ENCODE results near the gene ATP13A4. TPM values are rescaled to one million over a fixed set of nuclear protein-coding genes. Genes with fewer than 3 reads are reported as not detected.

The ATP13A4 gene
- polyA plus RNA-seq, 1 donor from 2014 or later, result 6.2 TPM

DNA sequence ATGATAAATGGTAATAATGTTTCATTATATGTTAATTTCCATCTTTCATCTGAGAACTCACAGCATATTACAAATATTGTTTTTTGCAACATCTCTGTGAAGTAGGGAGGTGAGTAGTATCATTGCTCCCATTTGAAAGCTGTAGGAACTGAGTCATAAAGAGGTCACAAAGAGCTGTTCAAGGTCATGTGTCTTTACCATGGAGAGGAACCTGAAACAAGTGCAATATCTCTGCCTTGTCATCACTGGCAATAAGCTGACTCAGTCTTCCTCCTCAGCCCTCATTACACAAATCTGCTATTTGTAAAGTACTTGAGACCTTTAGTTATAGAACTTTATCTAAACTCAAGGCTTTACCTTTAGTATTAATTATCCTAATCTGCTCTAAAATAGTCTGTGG lies 4.4 kb upstream of the ATP13A4 start:
- H4K20me1 ChIP-seq (ENCODE audit: insufficient read depth), result no peaks in the 10 kb centered on the region
- H2AFZ ChIP-seq (ENCODE audit: low read depth, low read length), result no peak overlapping the region
- H3K9me2 ChIP-seq (ENCODE audit: insufficient read depth, low read length), result no peaks in the 10 kb centered on the region
- no peak overlapping the region for H3K4me3 ChIP-seq (ENCODE audit: low read length)
- no peak overlapping the region for H3K4me2 ChIP-seq (ENCODE audit: low read length)
- no peaks in the 10 kb centered on the region for H3K9me3 ChIP-seq (ENCODE audit: low read length)
- no peaks in the 10 kb centered on the region for H3K36me3 ChIP-seq (ENCODE audit: insufficient read depth, low read length)
- H3K27me3 ChIP-seq (ENCODE audit: insufficient read depth, low read depth, low read length), result no peaks in the 10 kb centered on the region
- TF ChIP-seq EZH2 (IDR thresholded peaks at IDR 0.05; ENCODE audit: borderline replicate concordance, insufficient read depth, low read length, poor library complexity, severe bottlenecking) (no peak), POLR2AphosphoS5 (IDR thresholded peaks at IDR 0.05) (no peak), SMC3 (conservative IDR thresholded peaks at IDR 0.05; ENCODE audit: poor library complexity) (no peak), EP300 (conservative IDR thresholded peaks at IDR 0.05; ENCODE audit: poor library complexity, severe bottlenecking) (no peak), RAD21 (conservative IDR thresholded peaks at IDR 0.05) (no peak), MXI1 (conservative IDR thresholded peaks at IDR 0.05; ENCODE audit: poor library complexity, severe bottlenecking) (no peak), TAF1 (IDR thresholded peaks at IDR 0.05; ENCODE audit: low read depth) (no peak)
- TF ChIP-seq, protein P1, sequence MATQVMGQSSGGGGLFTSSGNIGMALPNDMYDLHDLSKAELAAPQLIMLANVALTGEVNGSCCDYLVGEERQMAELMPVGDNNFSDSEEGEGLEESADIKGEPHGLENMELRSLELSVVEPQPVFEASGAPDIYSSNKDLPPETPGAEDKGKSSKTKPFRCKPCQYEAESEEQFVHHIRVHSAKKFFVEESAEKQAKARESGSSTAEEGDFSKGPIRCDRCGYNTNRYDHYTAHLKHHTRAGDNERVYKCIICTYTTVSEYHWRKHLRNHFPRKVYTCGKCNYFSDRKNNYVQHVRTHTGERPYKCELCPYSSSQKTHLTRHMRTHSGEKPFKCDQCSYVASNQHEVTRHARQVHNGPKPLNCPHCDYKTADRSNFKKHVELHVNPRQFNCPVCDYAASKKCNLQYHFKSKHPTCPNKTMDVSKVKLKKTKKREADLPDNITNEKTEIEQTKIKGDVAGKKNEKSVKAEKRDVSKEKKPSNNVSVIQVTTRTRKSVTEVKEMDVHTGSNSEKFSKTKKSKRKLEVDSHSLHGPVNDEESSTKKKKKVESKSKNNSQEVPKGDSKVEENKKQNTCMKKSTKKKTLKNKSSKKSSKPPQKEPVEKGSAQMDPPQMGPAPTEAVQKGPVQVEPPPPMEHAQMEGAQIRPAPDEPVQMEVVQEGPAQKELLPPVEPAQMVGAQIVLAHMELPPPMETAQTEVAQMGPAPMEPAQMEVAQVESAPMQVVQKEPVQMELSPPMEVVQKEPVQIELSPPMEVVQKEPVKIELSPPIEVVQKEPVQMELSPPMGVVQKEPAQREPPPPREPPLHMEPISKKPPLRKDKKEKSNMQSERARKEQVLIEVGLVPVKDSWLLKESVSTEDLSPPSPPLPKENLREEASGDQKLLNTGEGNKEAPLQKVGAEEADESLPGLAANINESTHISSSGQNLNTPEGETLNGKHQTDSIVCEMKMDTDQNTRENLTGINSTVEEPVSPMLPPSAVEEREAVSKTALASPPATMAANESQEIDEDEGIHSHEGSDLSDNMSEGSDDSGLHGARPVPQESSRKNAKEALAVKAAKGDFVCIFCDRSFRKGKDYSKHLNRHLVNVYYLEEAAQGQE (IDR thresholded peaks at IDR 0.05; ENCODE audit: borderline replicate concordance), result no peak
- TF ChIP-seq, protein P2, sequence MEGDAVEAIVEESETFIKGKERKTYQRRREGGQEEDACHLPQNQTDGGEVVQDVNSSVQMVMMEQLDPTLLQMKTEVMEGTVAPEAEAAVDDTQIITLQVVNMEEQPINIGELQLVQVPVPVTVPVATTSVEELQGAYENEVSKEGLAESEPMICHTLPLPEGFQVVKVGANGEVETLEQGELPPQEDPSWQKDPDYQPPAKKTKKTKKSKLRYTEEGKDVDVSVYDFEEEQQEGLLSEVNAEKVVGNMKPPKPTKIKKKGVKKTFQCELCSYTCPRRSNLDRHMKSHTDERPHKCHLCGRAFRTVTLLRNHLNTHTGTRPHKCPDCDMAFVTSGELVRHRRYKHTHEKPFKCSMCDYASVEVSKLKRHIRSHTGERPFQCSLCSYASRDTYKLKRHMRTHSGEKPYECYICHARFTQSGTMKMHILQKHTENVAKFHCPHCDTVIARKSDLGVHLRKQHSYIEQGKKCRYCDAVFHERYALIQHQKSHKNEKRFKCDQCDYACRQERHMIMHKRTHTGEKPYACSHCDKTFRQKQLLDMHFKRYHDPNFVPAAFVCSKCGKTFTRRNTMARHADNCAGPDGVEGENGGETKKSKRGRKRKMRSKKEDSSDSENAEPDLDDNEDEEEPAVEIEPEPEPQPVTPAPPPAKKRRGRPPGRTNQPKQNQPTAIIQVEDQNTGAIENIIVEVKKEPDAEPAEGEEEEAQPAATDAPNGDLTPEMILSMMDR (IDR thresholded peaks at IDR 0.05; ENCODE audit: poor library complexity, severe bottlenecking), result no peak
- no peak overlapping the region for H3K9ac ChIP-seq (ENCODE audit: low read length)
- H3F3A ChIP-seq (ENCODE audit: insufficient read depth, low read length, poor library complexity, severe bottlenecking), result no peaks in the 10 kb centered on the region
- H3K27ac ChIP-seq (ENCODE audit: low read length), result no peak overlapping the region
- no peaks in the 10 kb centered on the region for H3K79me2 ChIP-seq (replicated peaks; ENCODE audit: insufficient read depth, low read length)

DNA sequence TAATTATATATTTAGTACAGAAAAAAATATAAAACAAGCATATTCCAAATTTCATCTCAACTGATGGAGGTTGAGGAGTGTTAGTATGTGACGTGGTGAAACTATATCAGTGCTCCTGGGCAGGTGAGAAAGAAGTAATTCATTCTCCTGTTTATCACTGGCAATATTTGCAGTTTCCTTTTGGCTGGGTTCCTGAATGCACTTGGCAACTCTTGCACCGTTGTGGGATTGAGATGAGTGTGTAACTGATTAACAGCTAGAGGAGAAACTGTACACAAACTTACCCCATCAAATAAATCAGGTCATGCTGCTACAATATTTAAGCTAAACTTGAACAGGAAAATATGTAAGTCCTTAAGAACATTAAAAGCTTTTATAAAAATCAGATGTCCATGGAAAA lies 2.1 kb upstream of the ATP13A4 start:
- Histone ChIP-seq H3K4me2 (ENCODE audit: low read length) (no peak overlapping the region), H2AFZ (ENCODE audit: low read depth, low read length) (no peak overlapping the region), H3K79me2 (replicated peaks; ENCODE audit: insufficient read depth, low read length) (no peaks in the 10 kb centered on the region), H4K20me1 (ENCODE audit: insufficient read depth) (no peaks in the 10 kb centered on the region), H3K9me2 (ENCODE audit: insufficient read depth, low read length) (no peaks in the 10 kb centered on the region), H3F3A (ENCODE audit: insufficient read depth, low read length, poor library complexity, severe bottlenecking) (no peaks in the 10 kb centered on the region), H3K36me3 (ENCODE audit: insufficient read depth, low read length) (no peaks in the 10 kb centered on the region), H3K27ac (ENCODE audit: low read length) (no peak overlapping the region), H3K9me3 (ENCODE audit: low read length) (no peaks in the 10 kb centered on the region), H3K9ac (ENCODE audit: low read length) (no peak overlapping the region), H3K4me3 (ENCODE audit: low read length) (no peak overlapping the region), H3K27me3 (ENCODE audit: insufficient read depth, low read depth, low read length) (no peaks in the 10 kb centered on the region)
- TF ChIP-seq, protein P1 (IDR thresholded peaks at IDR 0.05; ENCODE audit: borderline replicate concordance), result no peak
- TF ChIP-seq MXI1 (conservative IDR thresholded peaks at IDR 0.05; ENCODE audit: poor library complexity, severe bottlenecking) (no peak), SMC3 (conservative IDR thresholded peaks at IDR 0.05; ENCODE audit: poor library complexity) (no peak)
